Dedifferentiated amniotic fluid mesenchymal stem cell (primary cell): ENCODE results near the gene PRDM5.

Source experiments
- DNase-seq: peaks from one replicate; pipeline ENCODE4 v3.0.0-alpha.2; 2016; ENCODE audit errors: extremely low spot score

The PRDM5 gene

GRCh38 chr4:120819805-120820437 lies 102.6 kb downstream of the PRDM5 start:
- DNase-seq: no peak

- DNase-seq: no peak
These were observed 106.1 kb downstream of the PRDM5 start for GRCh38 chr4:120816296-120816965.

DNA sequence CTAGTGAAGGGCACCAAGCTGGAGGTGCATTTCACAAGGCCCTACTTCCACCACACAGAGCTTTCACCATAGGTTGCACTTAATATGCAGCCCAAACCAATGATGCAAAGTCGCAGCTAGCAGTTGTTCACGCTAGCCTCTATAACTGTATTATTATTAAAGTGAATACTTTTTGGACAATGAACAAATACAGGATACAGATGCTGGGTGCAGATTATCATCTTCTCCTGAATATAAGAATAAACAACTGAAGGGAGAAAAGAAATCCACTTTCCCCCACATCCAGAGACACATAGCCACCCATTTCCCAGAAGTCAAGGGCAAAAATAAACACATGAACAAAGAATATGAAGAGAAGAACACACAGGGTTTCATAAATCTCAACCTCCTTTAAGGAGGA lies 107.2 kb downstream of the PRDM5 start:
- no peak for DNase-seq

DNA sequence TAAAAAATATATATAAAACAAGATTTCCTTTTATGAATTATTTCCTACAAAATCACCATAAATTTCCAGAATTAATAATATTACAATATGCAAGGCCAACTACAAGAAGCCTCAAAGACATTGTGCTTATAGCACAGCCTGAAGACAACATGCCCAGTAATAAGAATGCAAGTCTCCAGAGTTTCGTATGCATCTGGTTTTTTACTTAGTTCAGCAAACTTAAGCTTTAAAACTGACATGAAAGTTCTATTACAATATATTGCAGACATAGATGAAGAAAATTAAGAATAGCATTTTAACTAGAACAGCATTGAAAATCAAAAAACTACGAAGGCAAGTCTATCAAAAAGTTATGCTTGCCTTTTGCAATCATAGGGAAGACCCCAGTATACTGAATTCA lies 107.6 kb downstream of the PRDM5 start:
- no peak for DNase-seq

DNA sequence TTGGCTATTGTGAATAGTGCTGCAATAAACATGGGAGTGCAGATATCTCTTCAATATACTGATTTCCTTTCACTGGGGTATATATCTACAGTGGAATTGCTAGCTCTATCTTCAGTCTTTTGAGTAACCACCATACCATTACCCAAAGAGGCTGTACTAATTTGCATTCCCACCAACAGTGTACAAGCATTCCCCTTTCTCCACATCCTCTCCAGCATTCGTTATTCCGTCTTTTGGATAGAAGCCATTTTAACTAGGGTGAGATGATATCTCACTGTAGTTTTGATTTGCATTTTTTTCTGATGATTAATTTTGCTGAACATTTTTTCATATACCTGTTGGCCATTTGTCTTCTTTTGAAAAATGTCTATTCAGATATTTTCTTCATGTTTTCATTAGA lies 110.3 kb downstream of the PRDM5 start:
- no peak for DNase-seq

DNA sequence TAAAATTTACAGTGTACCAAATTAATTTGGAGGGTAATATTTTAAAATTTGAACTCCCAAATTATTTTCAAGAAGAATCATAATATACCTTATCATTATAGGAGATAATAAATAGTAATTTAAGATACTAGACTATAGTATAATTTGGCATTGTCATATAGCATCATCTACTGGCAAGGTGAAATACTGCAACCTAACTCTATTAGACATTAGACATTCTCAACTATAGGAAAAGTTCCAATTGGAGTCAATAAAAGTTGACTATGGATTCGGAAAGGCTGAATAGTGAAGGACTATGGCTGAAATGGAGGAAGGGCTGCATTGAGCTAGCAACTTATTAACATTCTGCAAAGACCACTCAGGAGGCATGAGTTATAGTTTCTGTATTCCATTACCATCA lies 113.0 kb downstream of the PRDM5 start:
- DNase-seq: no peak

DNA sequence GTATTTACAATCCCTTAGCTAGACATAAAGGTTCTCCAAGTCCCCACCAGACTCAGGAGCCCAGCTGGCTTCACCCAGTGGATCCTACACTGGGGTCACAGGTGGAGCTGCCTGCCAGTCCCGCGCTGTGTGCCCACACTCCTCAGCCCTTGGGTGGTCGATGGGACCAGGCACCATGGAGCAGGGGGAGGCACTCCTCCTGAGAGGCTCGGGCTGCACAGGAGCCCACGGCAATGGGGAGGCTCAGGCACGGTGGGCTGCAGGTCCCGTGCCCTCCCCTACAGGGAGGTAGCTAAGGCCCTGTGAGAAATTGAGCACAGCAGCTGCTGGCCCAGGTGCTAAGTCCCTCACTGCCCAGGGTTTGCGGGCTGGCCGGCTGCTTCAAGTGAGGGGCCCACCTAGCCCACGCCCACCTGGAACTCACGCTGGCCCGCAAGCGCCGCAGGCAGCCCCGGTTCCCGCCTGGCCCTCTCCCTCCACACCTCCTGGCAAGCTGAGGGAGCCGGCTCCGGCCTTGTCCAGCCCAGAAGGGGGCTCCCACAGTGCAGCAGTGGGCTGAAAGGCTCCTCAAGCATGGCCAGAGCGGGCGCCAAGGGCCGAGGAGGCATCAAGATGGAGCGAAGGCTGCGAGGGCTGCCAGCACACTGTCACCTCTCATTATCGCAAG lies 113.9 kb downstream of the PRDM5 start:
- no peak for DNase-seq

DNA sequence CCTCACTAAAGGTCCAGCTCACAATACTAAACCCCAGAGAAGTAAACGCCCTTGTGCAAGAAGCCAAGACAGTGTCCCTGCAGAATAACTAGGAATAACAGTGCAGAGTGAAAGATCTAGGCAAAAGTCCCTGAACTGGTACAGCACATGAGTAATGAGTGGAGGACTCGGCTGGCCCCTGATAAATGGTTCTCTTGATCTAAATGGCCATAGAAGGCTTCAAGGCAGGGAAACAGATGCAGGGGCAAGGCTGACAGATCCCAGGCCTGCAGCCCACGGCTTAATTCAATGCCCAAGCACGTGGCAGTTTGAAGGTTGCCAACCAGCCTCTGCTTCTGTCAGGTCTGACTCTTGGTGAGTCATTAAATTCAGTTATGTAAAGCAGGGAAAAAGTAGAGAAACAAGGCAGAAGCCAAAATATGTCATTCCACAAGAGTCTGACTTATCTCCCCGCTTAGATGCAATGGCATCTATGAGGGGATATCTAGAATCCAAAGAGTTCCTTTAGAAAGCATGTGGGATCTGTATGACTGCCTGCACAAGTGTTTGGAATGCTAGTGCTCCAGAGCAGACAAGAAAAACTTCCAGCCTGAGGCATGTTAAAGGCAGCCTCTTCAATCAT lies 121.3 kb downstream of the PRDM5 start:
- peak; percentile 45 for DNase-seq

DNA sequence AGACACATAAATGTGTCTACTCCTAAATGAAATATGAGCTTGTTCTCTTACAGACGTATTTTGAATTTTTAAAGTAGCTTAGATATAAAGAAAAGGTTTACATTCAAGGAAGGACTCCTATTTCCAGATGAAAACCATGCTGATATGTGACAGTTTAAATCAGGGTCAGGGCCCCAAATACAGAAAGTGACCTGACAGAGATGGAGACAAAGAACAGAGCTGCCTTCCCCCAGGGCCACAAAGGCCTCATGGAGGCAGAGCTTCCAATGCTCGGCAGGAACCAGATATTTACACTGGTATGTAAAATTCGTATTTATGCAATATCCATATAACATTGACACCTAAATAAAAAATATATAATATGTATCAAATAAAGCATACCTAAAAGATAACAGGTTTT lies 124.0 kb downstream of the PRDM5 start:
- DNase-seq: no peak

DNA sequence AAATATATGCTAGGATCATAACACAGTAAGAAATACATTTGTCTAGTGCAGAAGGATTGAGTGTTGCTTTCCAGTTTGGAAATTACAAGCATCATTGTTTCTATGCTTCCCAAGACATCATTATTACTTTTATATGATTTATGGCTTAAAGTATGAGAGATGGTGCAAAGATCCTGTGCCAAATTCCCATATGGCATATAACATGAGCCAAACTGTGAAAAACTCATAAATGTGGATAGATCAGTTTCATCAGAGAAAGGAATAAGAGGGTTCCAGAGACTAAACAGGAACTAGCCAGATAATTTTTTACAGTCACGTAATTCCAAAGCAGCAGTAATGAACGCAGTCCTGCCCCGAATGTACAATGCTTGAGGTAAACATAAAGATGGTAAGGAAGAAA lies 126.3 kb downstream of the PRDM5 start:
- no peak for DNase-seq

- DNase-seq: no peak
These were observed 137.3 kb downstream of the PRDM5 start for GRCh38 chr4:120785202-120785601.

- DNase-seq: no peak
These were observed 145.1 kb downstream of the PRDM5 start for GRCh38 chr4:120777459-120777858.

- no peak for DNase-seq
These were observed 147.1 kb downstream of the PRDM5 start for GRCh38 chr4:120775431-120775830.

- DNase-seq: no peak
These were observed 148.9 kb downstream of the PRDM5 start for GRCh38 chr4:120773641-120774040.

- DNase-seq: no peak
These were observed 150.6 kb downstream of the PRDM5 start for GRCh38 chr4:120771907-120772306.

GRCh38 chr4:120770897-120771296 lies 151.6 kb downstream of the PRDM5 start:
- no peak for DNase-seq

DNA sequence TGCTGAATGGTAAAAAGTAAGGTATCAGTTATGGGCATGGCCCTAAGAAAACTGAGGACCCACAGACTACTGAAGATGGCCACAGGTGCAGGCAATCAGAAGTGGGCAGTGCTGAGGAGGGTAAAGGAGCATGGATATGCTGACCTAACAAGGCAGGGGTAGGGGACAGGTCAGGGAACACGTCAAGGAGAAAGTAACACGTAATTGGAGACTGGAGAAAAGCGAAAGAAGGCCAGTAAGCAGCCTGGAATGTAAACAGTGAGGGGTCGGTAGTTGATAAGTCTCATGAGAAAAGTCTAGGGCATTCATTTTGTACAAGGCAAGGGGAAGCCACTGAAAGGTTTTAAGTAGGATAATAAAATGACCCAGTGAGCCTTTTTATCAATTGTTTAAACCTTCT lies 153.3 kb downstream of the PRDM5 start:
- DNase-seq: peak; percentile 21

DNA sequence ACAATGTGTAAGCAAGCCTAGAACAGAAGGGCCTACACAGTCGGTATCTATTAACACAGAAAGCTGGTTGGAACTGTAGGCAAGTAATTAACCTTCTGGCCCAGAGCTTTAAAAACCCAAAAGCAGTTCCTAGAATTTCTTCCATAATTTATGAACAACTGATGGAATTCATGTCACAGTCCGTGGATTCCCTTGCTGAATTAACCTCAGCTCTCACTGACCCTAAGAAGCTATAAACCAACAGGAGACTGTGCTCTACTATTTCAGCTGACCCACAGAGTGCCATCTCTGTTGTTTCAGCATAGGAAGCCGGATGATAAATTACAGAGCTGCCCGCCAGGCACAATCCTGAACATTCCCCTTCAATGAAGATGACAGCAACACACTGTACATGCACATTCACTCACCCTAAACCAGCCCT lies 157.3 kb downstream of the PRDM5 start:
- no peak for DNase-seq

GRCh38 chr4:120763650-120764049 lies 158.9 kb downstream of the PRDM5 start:
- DNase-seq: no peak

DNA sequence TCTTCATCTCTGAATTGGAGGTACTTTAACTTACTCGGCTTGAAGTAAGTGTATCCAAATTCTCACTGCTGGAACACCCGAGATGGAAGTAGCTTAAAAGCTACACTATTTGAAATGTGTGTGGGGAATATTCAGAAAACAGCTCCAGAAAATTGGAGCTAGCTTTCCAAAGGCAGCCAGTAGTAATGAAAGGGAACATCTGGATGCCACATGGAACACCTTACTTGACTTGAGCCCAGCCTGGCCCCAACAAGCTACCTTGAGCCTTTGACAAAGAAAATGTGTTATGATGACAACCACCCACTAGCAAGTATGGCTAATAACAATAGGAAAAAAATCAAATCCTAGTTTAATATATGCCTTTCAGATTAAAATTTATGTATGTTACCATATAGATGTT lies 161.5 kb downstream of the PRDM5 start:
- no peak for DNase-seq

- DNase-seq: no peak
These were observed 162.5 kb downstream of the PRDM5 start for GRCh38 chr4:120760047-120760446.

DNA sequence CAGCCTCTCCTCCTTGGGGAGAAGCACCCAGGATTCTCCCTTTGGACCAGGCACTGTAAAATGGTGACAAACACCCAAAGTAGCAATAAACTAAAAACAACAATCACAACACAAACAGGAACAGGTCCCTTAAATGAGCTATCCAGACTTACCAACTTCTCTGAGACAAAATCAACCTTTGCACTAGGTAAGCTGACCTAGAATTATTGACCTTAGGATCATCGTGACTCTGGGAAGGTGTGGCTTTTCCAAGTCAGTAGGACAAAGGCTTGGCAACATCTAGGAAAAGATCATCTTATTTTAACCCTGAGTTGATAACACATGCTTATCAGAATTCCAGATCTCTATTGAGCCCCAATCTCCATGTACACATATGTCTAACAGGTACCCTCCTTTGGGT lies 166.7 kb downstream of the PRDM5 start:
- no peak for DNase-seq

DNA sequence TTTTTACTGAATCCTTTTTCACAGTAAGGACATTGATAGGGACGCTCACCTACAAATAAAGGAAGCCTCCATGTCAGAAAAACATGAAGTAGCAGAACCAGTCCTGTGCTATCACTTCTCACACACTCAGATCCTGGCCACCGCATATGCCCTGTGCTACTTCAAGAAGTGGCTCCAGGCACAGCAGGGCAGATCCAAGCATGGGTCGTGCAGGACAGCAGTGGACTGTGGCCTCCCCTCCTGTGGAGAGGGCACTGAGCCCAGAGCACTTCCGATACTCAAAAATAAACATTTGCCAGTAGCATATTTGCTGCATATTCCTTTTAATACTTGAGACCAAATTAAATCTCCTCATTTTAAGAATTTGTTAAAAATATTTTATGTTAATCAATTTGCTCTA lies 167.9 kb downstream of the PRDM5 start:
- DNase-seq: no peak
